Prostate gland (tissue), 2 donors: ENCODE measurements around the gene EIF3F.

Experiments used
- POLR2A ChIP-seq: fragments of 450-650 bp; IDR thresholded peaks from one replicate; pipeline ENCODE4 v1.6.1; 2016; ENCODE audit warnings: antibody characterized with exemption, mild to moderate bottlenecking
- TF ChIP-seq, protein P1 (sequence below), 4 experiments: fragments of 200-600 bp in 2 of 4; fragments of 450-650 bp in 2 of 4; sonication (generic) in 2 of 4; IDR thresholded peaks; 1 replicate in 3 of 4; 2 replicates in 1 of 4; pipeline ENCODE4 v1.5.1; 2016 to 2019; ENCODE audit warnings: antibody characterized with exemption in 4 of 4, mild to moderate bottlenecking in 2 of 4, moderate library complexity in 2 of 4

DNA sequence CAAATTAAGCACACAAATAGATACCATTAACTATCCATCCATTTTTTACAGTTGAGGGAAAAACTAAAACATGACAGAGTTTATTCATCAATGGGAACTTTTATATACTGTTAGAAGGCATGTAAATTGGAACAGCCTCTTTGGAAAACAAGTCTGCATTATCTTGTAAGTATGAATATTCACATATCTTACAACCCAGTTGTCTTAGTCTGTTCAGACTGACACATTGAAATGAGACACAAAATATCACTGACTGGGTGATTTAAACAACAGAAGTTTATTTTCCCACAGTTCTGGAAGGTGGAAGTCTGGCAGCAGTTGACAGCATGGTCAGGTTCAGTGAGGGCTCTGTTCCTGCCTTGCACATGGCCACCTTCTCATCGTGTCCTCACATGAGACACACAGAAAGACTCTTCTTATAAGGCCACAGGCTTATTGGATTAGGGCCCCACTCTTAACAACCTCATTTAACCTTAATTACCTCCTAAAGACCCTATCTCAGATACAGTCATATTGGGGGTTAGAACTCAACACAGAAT lies 5.4 kb upstream of the EIF3F start:
- TF ChIP-seq, protein P1, sequence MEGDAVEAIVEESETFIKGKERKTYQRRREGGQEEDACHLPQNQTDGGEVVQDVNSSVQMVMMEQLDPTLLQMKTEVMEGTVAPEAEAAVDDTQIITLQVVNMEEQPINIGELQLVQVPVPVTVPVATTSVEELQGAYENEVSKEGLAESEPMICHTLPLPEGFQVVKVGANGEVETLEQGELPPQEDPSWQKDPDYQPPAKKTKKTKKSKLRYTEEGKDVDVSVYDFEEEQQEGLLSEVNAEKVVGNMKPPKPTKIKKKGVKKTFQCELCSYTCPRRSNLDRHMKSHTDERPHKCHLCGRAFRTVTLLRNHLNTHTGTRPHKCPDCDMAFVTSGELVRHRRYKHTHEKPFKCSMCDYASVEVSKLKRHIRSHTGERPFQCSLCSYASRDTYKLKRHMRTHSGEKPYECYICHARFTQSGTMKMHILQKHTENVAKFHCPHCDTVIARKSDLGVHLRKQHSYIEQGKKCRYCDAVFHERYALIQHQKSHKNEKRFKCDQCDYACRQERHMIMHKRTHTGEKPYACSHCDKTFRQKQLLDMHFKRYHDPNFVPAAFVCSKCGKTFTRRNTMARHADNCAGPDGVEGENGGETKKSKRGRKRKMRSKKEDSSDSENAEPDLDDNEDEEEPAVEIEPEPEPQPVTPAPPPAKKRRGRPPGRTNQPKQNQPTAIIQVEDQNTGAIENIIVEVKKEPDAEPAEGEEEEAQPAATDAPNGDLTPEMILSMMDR (IDR thresholded peaks at IDR 0.05) = no peak
- no peak for TF ChIP-seq POLR2A
